ENCODE measurements around the gene SLIT3.

SLIT3 gene

GRCh38 chr5:168614661-168615060 lies 686.3 kb downstream of the SLIT3 start:
- Histone ChIP-seq H3K27me3 (ENCODE audit: insufficient read depth, low read depth) (no peaks in the 10 kb centered on the region), H4K20me1 (ENCODE audit: insufficient read depth) (no peaks in the 10 kb centered on the region), H3K36me3 (ENCODE audit: insufficient read depth) (no peaks in the 10 kb centered on the region), H2AFZ (ENCODE audit: low read depth) (no peak overlapping the region), H3K9ac (no peak overlapping the region), H3K4me1 (ENCODE audit: low read depth, poor library complexity, severe bottlenecking) (no peaks in the 10 kb centered on the region), H3K4me3 (IDR thresholded peaks at IDR 0.05; ENCODE audit: insufficient read depth, low read depth, low read length) (no peak overlapping the region), H3K79me2 (ENCODE audit: insufficient read depth, low read depth) (no peaks in the 10 kb centered on the region), H3K4me2 (no peak overlapping the region), H3K27ac (no peak overlapping the region)
- TF ChIP-seq, protein P1, sequence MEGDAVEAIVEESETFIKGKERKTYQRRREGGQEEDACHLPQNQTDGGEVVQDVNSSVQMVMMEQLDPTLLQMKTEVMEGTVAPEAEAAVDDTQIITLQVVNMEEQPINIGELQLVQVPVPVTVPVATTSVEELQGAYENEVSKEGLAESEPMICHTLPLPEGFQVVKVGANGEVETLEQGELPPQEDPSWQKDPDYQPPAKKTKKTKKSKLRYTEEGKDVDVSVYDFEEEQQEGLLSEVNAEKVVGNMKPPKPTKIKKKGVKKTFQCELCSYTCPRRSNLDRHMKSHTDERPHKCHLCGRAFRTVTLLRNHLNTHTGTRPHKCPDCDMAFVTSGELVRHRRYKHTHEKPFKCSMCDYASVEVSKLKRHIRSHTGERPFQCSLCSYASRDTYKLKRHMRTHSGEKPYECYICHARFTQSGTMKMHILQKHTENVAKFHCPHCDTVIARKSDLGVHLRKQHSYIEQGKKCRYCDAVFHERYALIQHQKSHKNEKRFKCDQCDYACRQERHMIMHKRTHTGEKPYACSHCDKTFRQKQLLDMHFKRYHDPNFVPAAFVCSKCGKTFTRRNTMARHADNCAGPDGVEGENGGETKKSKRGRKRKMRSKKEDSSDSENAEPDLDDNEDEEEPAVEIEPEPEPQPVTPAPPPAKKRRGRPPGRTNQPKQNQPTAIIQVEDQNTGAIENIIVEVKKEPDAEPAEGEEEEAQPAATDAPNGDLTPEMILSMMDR (conservative IDR thresholded peaks at IDR 0.05; ENCODE audit: low read depth, low read length) = no peak

GRCh38 chr5:168613996-168614395 lies 686.9 kb downstream of the SLIT3 start:
- H3K36me3 ChIP-seq (ENCODE audit: insufficient read depth) = no peaks in the 10 kb centered on the region
- no peaks in the 10 kb centered on the region for H3K79me2 ChIP-seq (ENCODE audit: insufficient read depth, low read depth)
- H3K27me3 ChIP-seq (ENCODE audit: insufficient read depth, low read depth) = no peaks in the 10 kb centered on the region
- no peak overlapping the region for H3K9ac ChIP-seq
- no peak overlapping the region for H2AFZ ChIP-seq (ENCODE audit: low read depth)
- no peak overlapping the region for H3K27ac ChIP-seq
- H3K4me3 ChIP-seq (IDR thresholded peaks at IDR 0.05; ENCODE audit: insufficient read depth, low read depth, low read length) = no peak overlapping the region
- no peaks in the 10 kb centered on the region for H4K20me1 ChIP-seq (ENCODE audit: insufficient read depth)
- no peaks in the 10 kb centered on the region for H3K4me1 ChIP-seq (ENCODE audit: low read depth, poor library complexity, severe bottlenecking)
- no peak overlapping the region for H3K4me2 ChIP-seq
- TF ChIP-seq, protein P1 (conservative IDR thresholded peaks at IDR 0.05; ENCODE audit: low read depth, low read length) = no peak

GRCh38 chr5:168613396-168613795 lies 687.5 kb downstream of the SLIT3 start:
- no peaks in the 10 kb centered on the region for H3K79me2 ChIP-seq (ENCODE audit: insufficient read depth, low read depth)
- no peaks in the 10 kb centered on the region for H3K36me3 ChIP-seq (ENCODE audit: insufficient read depth)
- no peak overlapping the region for H3K4me2 ChIP-seq
- H3K27me3 ChIP-seq (ENCODE audit: insufficient read depth, low read depth) = no peaks in the 10 kb centered on the region
- no peaks in the 10 kb centered on the region for H4K20me1 ChIP-seq (ENCODE audit: insufficient read depth)
- no peaks in the 10 kb centered on the region for H3K4me1 ChIP-seq (ENCODE audit: low read depth, poor library complexity, severe bottlenecking)
- H3K27ac ChIP-seq = no peak overlapping the region
- H2AFZ ChIP-seq (ENCODE audit: low read depth) = no peak overlapping the region
- H3K4me3 ChIP-seq (IDR thresholded peaks at IDR 0.05; ENCODE audit: insufficient read depth, low read depth, low read length) = no peak overlapping the region
- TF ChIP-seq, protein P1 (conservative IDR thresholded peaks at IDR 0.05; ENCODE audit: low read depth, low read length) = no peak
- H3K9ac ChIP-seq = no peak overlapping the region

DNA sequence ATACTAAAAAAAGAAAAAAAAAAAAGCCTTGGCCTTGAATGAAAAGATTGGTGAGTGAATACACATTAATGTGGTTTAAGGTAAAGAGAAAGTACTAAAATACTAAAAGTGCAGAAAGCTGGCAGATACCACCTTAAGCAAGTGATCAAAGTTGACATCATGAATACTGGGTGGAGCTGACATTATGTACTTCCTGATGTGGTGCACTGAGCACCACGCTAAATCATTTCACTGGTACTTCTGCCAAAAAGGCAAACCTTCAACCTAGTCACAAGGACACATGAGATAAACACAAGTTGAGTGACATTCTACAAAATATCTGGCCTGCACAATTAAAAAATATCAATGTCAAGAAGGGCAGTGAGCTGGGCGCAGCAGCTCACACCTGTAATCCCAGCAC lies 687.9 kb downstream of the SLIT3 start:
- Histone ChIP-seq H3K27ac (no peak overlapping the region), H2AFZ (ENCODE audit: low read depth) (no peak overlapping the region), H4K20me1 (ENCODE audit: insufficient read depth) (no peaks in the 10 kb centered on the region), H3K27me3 (ENCODE audit: insufficient read depth, low read depth) (no peaks in the 10 kb centered on the region), H3K9ac (no peak overlapping the region), H3K4me2 (no peak overlapping the region), H3K36me3 (ENCODE audit: insufficient read depth) (no peaks in the 10 kb centered on the region), H3K4me3 (IDR thresholded peaks at IDR 0.05; ENCODE audit: insufficient read depth, low read depth, low read length) (no peak overlapping the region), H3K4me1 (ENCODE audit: low read depth, poor library complexity, severe bottlenecking) (peaks cover 2% of the 10 kb centered on the region), H3K79me2 (ENCODE audit: insufficient read depth, low read depth) (no peaks in the 10 kb centered on the region)
- TF ChIP-seq, protein P1 (conservative IDR thresholded peaks at IDR 0.05; ENCODE audit: low read depth, low read length) = no peak
